Sigmoid colon (tissue), 7 donors: Measurements from ENCODE around the gene RWDD4. TPM values are rescaled to one million over a fixed set of nuclear protein-coding genes. Genes with fewer than 3 reads are reported as not detected.

ENCODE experiments used
- DNase-seq: peaks from one replicate; pipeline ENCODE4 v3.0.0-alpha.2; 2019
- H3K27ac ChIP-seq, 4 donors: fragments of 200-600 bp; sonication (generic); one replicate each; pipeline ENCODE4 v1.5.1; 2016 to 2019; ENCODE audit warnings: mild to moderate bottlenecking in 1 of 4
- H3K27me3 ChIP-seq, 3 donors: fragments of 200-600 bp; sonication (generic); one replicate each; pipeline ENCODE4 v1.5.1; 2019; ENCODE audit warnings: mild to moderate bottlenecking in 1 of 3
- H3K36me3 ChIP-seq, 4 donors: fragments of 200-600 bp; sonication (generic); one replicate each; pipeline ENCODE4 v1.5.1; 2016 to 2019
- H3K4me1 ChIP-seq, 4 donors: fragments of 200-600 bp; sonication (generic); one replicate each; pipeline ENCODE4 v1.5.1; 2017 to 2019
- H3K4me3 ChIP-seq, 4 donors: fragments of 200-600 bp; sonication (generic); one replicate each; pipeline ENCODE4 v1.5.1; 2017 to 2019; ENCODE audit warnings: mild to moderate bottlenecking in 2 of 4, moderate library complexity in 1 of 4
- H3K9me3 ChIP-seq, 4 donors: fragments of 200-600 bp in 3 of 4; sonication (generic) in 3 of 4; one replicate each; pipeline versions ENCODE4 v1.5.1 to v1.6.1; 2013 to 2019
- CTCF ChIP-seq, 4 experiments: fragments of 450-650 bp in 3 of 4; fragments of 200-600 bp in 1 of 4; IDR thresholded peaks; one replicate each; pipeline ENCODE4 v1.5.1; 2016 to 2019; ENCODE audit warnings: antibody characterized with exemption in 4 of 4, mild to moderate bottlenecking in 3 of 4, moderate library complexity in 2 of 4
- EP300 ChIP-seq, 4 donors: sonication (generic); formaldehyde crosslinking; IDR thresholded peaks; one replicate each; pipeline ENCODE4 v1.6.1; 2017; ENCODE audit warnings: antibody characterized with exemption in 4 of 4
- POLR2A ChIP-seq, 2 donors: fragments of 450-650 bp; IDR thresholded peaks; one replicate each; pipeline ENCODE4 v1.6.1; 2016; ENCODE audit warnings: antibody characterized with exemption in 2 of 2, mild to moderate bottlenecking in 2 of 2, moderate library complexity in 2 of 2
- POLR2AphosphoS5 ChIP-seq, 4 donors: sonication (generic); formaldehyde crosslinking; IDR thresholded peaks; one replicate each; pipeline ENCODE4 v1.6.1; 2017; ENCODE audit warnings: antibody characterized with exemption in 4 of 4
- WGBS, 2 donors: extraction: QIAGEN DNeasy Blood & Tissue Kit; methylation state at CpG; one replicate each; pipeline ENCODE4 v1.1.7; 2013; 5-methylcytosine and 5-hydroxymethylcytosine counted together
- intact Hi-C: fragments of 100-400 bp; cut with DNase I; formaldehyde crosslinking; loops from one replicate; pipeline ENCODE4 v1.15.1; 2023
- polyA plus RNA-seq, 3 donors: library from polyadenylated mRNA; stranded (reverse); fragments of 200-250 nt; gene quantifications; one replicate each; pipeline ENCODE4 v1.2.3, GENCODE V29; 2013
- total RNA-seq, 4 donors: library from RNA; depleted of rRNA; stranded (reverse); fragments of >200 nt; gene quantifications; one replicate each; pipeline ENCODE4 v1.1.0, GENCODE V29; 2016
- donor health status: healthy with polysubstance abuse.
- donor health status: Bipolar disorder and iron deficiency.
- donor health status: healthy.

Gene RWDD4
- total and polyA plus RNA-seq, 7 donors, result 12.9 to 28.5 (median 18.0) TPM

GRCh38 chr4:183620421-183620820, 38.6 kb downstream of the RWDD4 start:
- no peaks in the 10 kb centered on the region for H3K4me1 ChIP-seq
- H3K9me3 ChIP-seq, result no peaks in the 10 kb centered on the region
- no peaks in the 10 kb centered on the region for H3K36me3 ChIP-seq
- DNase-seq, result no peak
- H3K27me3 ChIP-seq, result no peaks in the 10 kb centered on the region
- TF ChIP-seq POLR2A (IDR thresholded peaks at IDR 0.05) (no peak), EP300 (IDR thresholded peaks at IDR 0.05) (no peak), CTCF (IDR thresholded peaks at IDR 0.05) (no peak), POLR2AphosphoS5 (IDR thresholded peaks at IDR 0.05) (no peak)
- no peak overlapping the region for H3K27ac ChIP-seq
- H3K4me3 ChIP-seq, result no peak overlapping the region
- intact Hi-C loops, result no loop called here
- 70 to 85% methylated on average over 2 of the region's 2 CpGs for WGBS, 2 donors

- no peaks in the 10 kb centered on the region for H3K27me3 ChIP-seq
- WGBS, 2 donors, result 65 to 77% methylated on average over 4 of the region's 4 CpGs
- no peaks in the 10 kb centered on the region for H3K9me3 ChIP-seq
- no peak for DNase-seq
- H3K4me3 ChIP-seq, result no peak overlapping the region
- H3K27ac ChIP-seq, result no peak overlapping the region
- intact Hi-C loops, result no loop called here
- no peaks in the 10 kb centered on the region for H3K4me1 ChIP-seq
- H3K36me3 ChIP-seq, result no peaks in the 10 kb centered on the region
- no peak for TF ChIP-seq POLR2AphosphoS5 (IDR thresholded peaks at IDR 0.05)
- no peak for TF ChIP-seq CTCF (IDR thresholded peaks at IDR 0.05)
- TF ChIP-seq EP300 (IDR thresholded peaks at IDR 0.05), result no peak
- no peak for TF ChIP-seq POLR2A (IDR thresholded peaks at IDR 0.05)
Observed at GRCh38 chr4:183618681-183619080, 40.3 kb downstream of the RWDD4 start.

- H3K4me1 ChIP-seq, result no peaks in the 10 kb centered on the region
- H3K27ac ChIP-seq, result no peak overlapping the region
- H3K27me3 ChIP-seq, result no peaks in the 10 kb centered on the region
- H3K36me3 ChIP-seq, result no peaks in the 10 kb centered on the region
- intact Hi-C loops, result no loop called here
- no peak for TF ChIP-seq CTCF (IDR thresholded peaks at IDR 0.05)
- no peak for TF ChIP-seq EP300 (IDR thresholded peaks at IDR 0.05)
- no peak for TF ChIP-seq POLR2AphosphoS5 (IDR thresholded peaks at IDR 0.05)
- TF ChIP-seq POLR2A (IDR thresholded peaks at IDR 0.05), result no peak
- DNase-seq, result no peak
- 94 to 98% methylated on average over 2 of the region's 2 CpGs for WGBS, 2 donors
- no peak overlapping the region for H3K4me3 ChIP-seq
- no peaks in the 10 kb centered on the region for H3K9me3 ChIP-seq
Observed at GRCh38 chr4:183617075-183617474, 41.9 kb downstream of the RWDD4 start.

- Histone ChIP-seq H3K9me3 (no peaks in the 10 kb centered on the region), H3K27me3 (no peaks in the 10 kb centered on the region), H3K36me3 (no peaks in the 10 kb centered on the region), H3K4me3 (no peak overlapping the region), H3K27ac (no peak overlapping the region), H3K4me1 (no peaks in the 10 kb centered on the region)
- no peak for DNase-seq
- 86 to 92% methylated on average over 20 of the region's 20 CpGs for WGBS, 2 donors
- TF ChIP-seq CTCF (IDR thresholded peaks at IDR 0.05) (no peak), POLR2AphosphoS5 (IDR thresholded peaks at IDR 0.05) (no peak), EP300 (IDR thresholded peaks at IDR 0.05) (no peak), POLR2A (IDR thresholded peaks at IDR 0.05) (no peak)
- intact Hi-C loops, result no loop called here
Observed at GRCh38 chr4:183612329-183613250, 46.4 kb downstream of the RWDD4 start.
